NB4 (cell line): ENCODE data around the gene CSF1.
"Not testable (repeated sequence)": the region's sequence is repeated elsewhere in the genome, so short reads cannot be mapped to it uniquely, and the experiment has no call there.

ENCODE experiments used
- DNase-seq: peaks from one replicate; pipeline ENCODE4 v3.0.0; 2010; ENCODE audit warnings: low read depth
- H3K4me3 ChIP-seq: one replicate; pipeline ENCODE4 v1.5.1; 2011; ENCODE audit warnings: mild to moderate bottlenecking, low read depth, low read length, moderate library complexity
- CTCF ChIP-seq: IDR thresholded peaks from one replicate; pipeline ENCODE4 v1.5.1; 2012; ENCODE audit warnings: low read depth, low read length
- MAX ChIP-seq: IDR thresholded peaks from 2 replicates; pipeline ENCODE4 v1.6.1; 2011; ENCODE audit warnings: low read depth, low read length
- MYC ChIP-seq: IDR thresholded peaks from 2 replicates; pipeline ENCODE4 v1.6.1; 2011; ENCODE audit warnings: low read depth, low read length
- POLR2A ChIP-seq: IDR thresholded peaks from 2 replicates; pipeline ENCODE4 v1.6.1; 2011; ENCODE audit warnings: mild to moderate bottlenecking; ENCODE audit not compliant: insufficient read length; ENCODE audit errors: extremely low read depth

Gene CSF1

GRCh38 chr1:109950038-109950437, 39.4 kb downstream of the CSF1 start:
- no peak overlapping the region for H3K4me3 ChIP-seq
- TF ChIP-seq MYC (no peak), MAX (no peak), POLR2A (no peak), CTCF (no peak)

GRCh38 chr1:109950509-109950908, 39.9 kb downstream of the CSF1 start:
- TF ChIP-seq POLR2A (no peak), MYC (no peak), MAX (no peak), CTCF (no peak)
- no peak for DNase-seq
- no peak overlapping the region for H3K4me3 ChIP-seq

More at GRCh38 chr1:109950038-109950437, 39.4 kb downstream of the CSF1 start:
- DNase-seq = no peak

- DNase-seq, H3K4me3 ChIP-seq: not testable (repeated sequence)
Measured at GRCh38 chr1:109951501-109951900, 40.9 kb downstream of the CSF1 start.

GRCh38 chr1:109954041-109954512, 43.4 kb downstream of the CSF1 start:
- H3K4me3 ChIP-seq = no peak overlapping the region
- DNase-seq = no peak
- no peak for TF ChIP-seq MYC
- no peak for TF ChIP-seq POLR2A
- TF ChIP-seq CTCF = no peak
- no peak for TF ChIP-seq MAX

GRCh38 chr1:109959632-109959973, 49.0 kb downstream of the CSF1 start:
- DNase-seq = no peak
- H3K4me3 ChIP-seq = no peak overlapping the region
- TF ChIP-seq MYC (no peak), MAX (no peak), POLR2A (no peak), CTCF (no peak)

- TF ChIP-seq MAX (no peak), CTCF (no peak), MYC (no peak), POLR2A (no peak)
Measured at GRCh38 chr1:109959974-109960744, 49.5 kb downstream of the CSF1 start.

More at GRCh38 chr1:109959974-109960744, 49.5 kb downstream of the CSF1 start:
- no peak for DNase-seq
- no peak overlapping the region for H3K4me3 ChIP-seq
